A673 (cell line): ENCODE measurements around the gene SLC16A10. TPM values are rescaled to one million over a fixed set of nuclear protein-coding genes. Genes with fewer than 3 reads are reported as not detected.
"Not testable (repeated sequence)": the region's sequence is repeated elsewhere in the genome, so short reads cannot be mapped to it uniquely, and the experiment has no call there.

Experiments used
- BruUV-seq: library from RNA; stranded (reverse); fragments of 400-500 nt; replicated peaks from 2 replicates; lab custom pipeline; 2021; lab: Mats Ljungman, UMichigan
- CTCF ChIA-PET: fragments of 300-600 bp; sonication (Branson Sonifier 250); formaldehyde crosslinking; loops from one replicate; lab custom pipeline; 2022; ENCODE audit warnings: antibody characterized with exemption; lab: Charles Lee
- POLR2A ChIA-PET: fragments of 300-600 bp; sonication (Branson Sonifier 250); formaldehyde crosslinking; loops from one replicate; lab custom pipeline; 2022; ENCODE audit warnings: antibody characterized with exemption; ENCODE audit not compliant: low non-redundant PET; lab: Charles Lee
- DNase-seq: peaks from one replicate; pipeline ENCODE4 v3.0.0-alpha.2; 2015; ENCODE audit warnings: low spot score
- H3K27ac ChIP-seq: fragments of 200-600 bp; sonication (generic); 2 replicates; pipeline ENCODE4 v1.5.1; 2016; ENCODE audit warnings: mixed run types, low read depth, mild to moderate bottlenecking, mixed read lengths, antibody characterized with exemption, low read length; ENCODE audit not compliant: poor library complexity, severe bottlenecking
- H3K27me3 ChIP-seq: fragments of 200-600 bp; sonication (generic); replicated peaks from 2 replicates; pipeline ENCODE4 v1.6.1; 2017; ENCODE audit warnings: mixed run types, low read depth, mild to moderate bottlenecking, mixed read lengths, antibody characterized with exemption, low read length; ENCODE audit not compliant: insufficient read depth, poor library complexity
- H3K36me3 ChIP-seq: fragments of 200-600 bp; sonication (generic); 2 replicates; pipeline ENCODE4 v1.6.1; 2016; ENCODE audit warnings: mixed run types, mild to moderate bottlenecking, mixed read lengths, antibody characterized with exemption, low read length; ENCODE audit not compliant: insufficient read depth, poor library complexity, severe bottlenecking
- H3K4me1 ChIP-seq: fragments of 200-600 bp; sonication (generic); 2 replicates; pipeline ENCODE4 v1.6.1; 2017; ENCODE audit warnings: mixed run types, mild to moderate bottlenecking, mixed read lengths, antibody characterized with exemption, low read length; ENCODE audit not compliant: insufficient read depth, poor library complexity, severe bottlenecking
- H3K4me3 ChIP-seq: fragments of 200-600 bp; sonication (generic); 2 replicates; pipeline ENCODE4 v1.5.1; 2016; ENCODE audit warnings: low read depth, mixed run types, mild to moderate bottlenecking, mixed read lengths, low read length; ENCODE audit not compliant: poor library complexity, severe bottlenecking
- H3K9me3 ChIP-seq: fragments of 200-600 bp; sonication (generic); 2 replicates; pipeline ENCODE4 v1.6.1; 2016; ENCODE audit warnings: mixed run types, low read depth, mild to moderate bottlenecking, mixed read lengths, antibody characterized with exemption, low read length; ENCODE audit not compliant: poor library complexity, severe bottlenecking
- EZH2 ChIP-seq: fragments of 200-600 bp; sonication (generic); IDR thresholded peaks from 2 replicates; pipeline ENCODE4 v1.6.1; 2017; ENCODE audit warnings: borderline replicate concordance, low read depth, mild to moderate bottlenecking, mixed read lengths, antibody characterized with exemption, low read length; ENCODE audit not compliant: poor library complexity, severe bottlenecking
- intact Hi-C: fragments of 100-400 bp; cut with micrococcal nuclease; formaldehyde crosslinking; loops from one replicate; pipeline ENCODE4 v1.10.0; 2022; ENCODE audit not compliant: unreplicated experiment
- total RNA-seq: library from RNA; stranded (reverse); gene quantifications from 2 replicates; pipeline ENCODE4 v1.2.3, GENCODE V29; 2021
- TF ChIP-seq, protein P1 (sequence below): fragments of 300-800, 200-600 bp; sonication (generic); conservative IDR thresholded peaks from 2 replicates; pipeline ENCODE4 v1.5.1; 2017; ENCODE audit warnings: low read depth, mild to moderate bottlenecking, antibody characterized with exemption, low read length, moderate library complexity, mixed read lengths

The SLC16A10 gene
- total RNA-seq, 1 experiment from 2014 or later, result 7.9 TPM

GRCh38 chr6:111254004-111254778 is 166.9 kb downstream of the SLC16A10 start:
- TF ChIP-seq, protein P1, sequence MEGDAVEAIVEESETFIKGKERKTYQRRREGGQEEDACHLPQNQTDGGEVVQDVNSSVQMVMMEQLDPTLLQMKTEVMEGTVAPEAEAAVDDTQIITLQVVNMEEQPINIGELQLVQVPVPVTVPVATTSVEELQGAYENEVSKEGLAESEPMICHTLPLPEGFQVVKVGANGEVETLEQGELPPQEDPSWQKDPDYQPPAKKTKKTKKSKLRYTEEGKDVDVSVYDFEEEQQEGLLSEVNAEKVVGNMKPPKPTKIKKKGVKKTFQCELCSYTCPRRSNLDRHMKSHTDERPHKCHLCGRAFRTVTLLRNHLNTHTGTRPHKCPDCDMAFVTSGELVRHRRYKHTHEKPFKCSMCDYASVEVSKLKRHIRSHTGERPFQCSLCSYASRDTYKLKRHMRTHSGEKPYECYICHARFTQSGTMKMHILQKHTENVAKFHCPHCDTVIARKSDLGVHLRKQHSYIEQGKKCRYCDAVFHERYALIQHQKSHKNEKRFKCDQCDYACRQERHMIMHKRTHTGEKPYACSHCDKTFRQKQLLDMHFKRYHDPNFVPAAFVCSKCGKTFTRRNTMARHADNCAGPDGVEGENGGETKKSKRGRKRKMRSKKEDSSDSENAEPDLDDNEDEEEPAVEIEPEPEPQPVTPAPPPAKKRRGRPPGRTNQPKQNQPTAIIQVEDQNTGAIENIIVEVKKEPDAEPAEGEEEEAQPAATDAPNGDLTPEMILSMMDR, result no peak
- no peak for TF ChIP-seq EZH2
- H3K36me3 ChIP-seq, result no peaks in the 10 kb centered on the region
- H3K4me1 ChIP-seq, result no peaks in the 10 kb centered on the region
- H3K27me3 ChIP-seq, result no peaks in the 10 kb centered on the region
- no peak for DNase-seq
- no peak overlapping the region for H3K4me3 ChIP-seq
- ChIA-PET CTCF (no interaction called here), POLR2A (no interaction called here)
- H3K9me3 ChIP-seq, result no peaks in the 10 kb centered on the region
- BruUV-seq, result no TSS peak
- intact Hi-C loops, result no loop called here
- no peak overlapping the region for H3K27ac ChIP-seq

DNA sequence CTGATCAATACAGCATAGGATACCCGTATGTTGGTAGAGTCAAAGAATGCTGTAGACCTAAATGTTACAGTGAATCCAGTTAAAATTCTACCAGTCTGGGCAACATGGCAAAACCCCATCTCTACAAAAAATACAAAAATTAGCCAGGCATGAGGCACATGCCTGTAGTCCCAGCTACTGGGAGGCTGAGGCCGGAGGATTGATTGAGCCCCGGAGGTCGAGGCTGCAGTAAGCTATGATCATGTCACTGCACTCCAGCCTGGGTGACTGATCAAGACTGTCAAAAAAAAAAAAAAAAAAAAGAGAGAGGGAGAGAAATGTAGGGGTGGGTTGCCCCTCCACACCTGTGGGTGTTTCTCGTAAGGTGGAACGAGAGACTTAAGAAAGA is 167.5 kb downstream of the SLC16A10 start:
- Histone ChIP-seq H3K4me1 (no peaks in the 10 kb centered on the region), H3K27ac (no peak overlapping the region), H3K9me3 (no peaks in the 10 kb centered on the region), H3K36me3 (no peaks in the 10 kb centered on the region), H3K4me3 (no peak overlapping the region), H3K27me3 (no peaks in the 10 kb centered on the region)
- DNase-seq, result no peak
- TF ChIP-seq, protein P1, result no peak
- TF ChIP-seq EZH2, result no peak
- CTCF ChIA-PET, result no interaction called here
- intact Hi-C loops, result loop anchor here (5.0 kb wide), 1 partner anchor 228 kb away; the partner anchor contains the start of gene REV3L
- no TSS peak for BruUV-seq
- POLR2A ChIA-PET, result no interaction called here

DNA sequence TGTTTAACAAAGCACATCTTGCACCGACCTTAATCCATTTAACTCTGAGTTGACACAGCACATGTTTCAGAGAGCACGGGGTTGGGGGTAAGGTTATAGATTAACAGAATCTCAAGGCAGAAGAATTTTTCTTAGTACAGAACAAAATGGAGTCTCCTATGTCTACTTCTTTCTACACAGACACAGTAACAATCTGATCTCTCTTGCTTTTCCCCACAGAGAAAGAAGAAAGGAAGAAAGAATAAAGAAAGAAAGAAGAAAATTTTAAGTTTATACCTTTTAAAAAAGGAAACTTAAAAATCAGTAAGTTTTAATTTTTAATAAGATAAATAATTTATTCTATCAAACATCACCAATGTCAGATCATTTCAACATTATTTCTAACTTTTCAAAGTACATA is 168.5 kb downstream of the SLC16A10 start:
- H3K27ac ChIP-seq, POLR2A ChIA-PET: not testable (repeated sequence)

More for the DNA sequence above, 168.5 kb downstream of the SLC16A10 start:
- intact Hi-C loops, result loop anchor here (5.0 kb wide), 1 partner anchor 226 kb away; the partner anchor contains the start of gene REV3L
- H3K27me3 ChIP-seq, BruUV-seq, CTCF ChIA-PET, H3K9me3 ChIP-seq, H3K4me1 ChIP-seq, DNase-seq, H3K4me3 ChIP-seq, H3K36me3 ChIP-seq: not testable (repeated sequence)
